Hepatic stellate cell (primary cell): Measurements from ENCODE around the gene TXNL4B.
A peak's percentile ranks its signal among the peaks of the same experiment; 100 is the strongest.

Experiments
- DNase-seq: peaks from one replicate; pipeline ENCODE4 v3.0.0; 2011; ENCODE audit warnings: low spot score

Gene TXNL4B

DNA sequence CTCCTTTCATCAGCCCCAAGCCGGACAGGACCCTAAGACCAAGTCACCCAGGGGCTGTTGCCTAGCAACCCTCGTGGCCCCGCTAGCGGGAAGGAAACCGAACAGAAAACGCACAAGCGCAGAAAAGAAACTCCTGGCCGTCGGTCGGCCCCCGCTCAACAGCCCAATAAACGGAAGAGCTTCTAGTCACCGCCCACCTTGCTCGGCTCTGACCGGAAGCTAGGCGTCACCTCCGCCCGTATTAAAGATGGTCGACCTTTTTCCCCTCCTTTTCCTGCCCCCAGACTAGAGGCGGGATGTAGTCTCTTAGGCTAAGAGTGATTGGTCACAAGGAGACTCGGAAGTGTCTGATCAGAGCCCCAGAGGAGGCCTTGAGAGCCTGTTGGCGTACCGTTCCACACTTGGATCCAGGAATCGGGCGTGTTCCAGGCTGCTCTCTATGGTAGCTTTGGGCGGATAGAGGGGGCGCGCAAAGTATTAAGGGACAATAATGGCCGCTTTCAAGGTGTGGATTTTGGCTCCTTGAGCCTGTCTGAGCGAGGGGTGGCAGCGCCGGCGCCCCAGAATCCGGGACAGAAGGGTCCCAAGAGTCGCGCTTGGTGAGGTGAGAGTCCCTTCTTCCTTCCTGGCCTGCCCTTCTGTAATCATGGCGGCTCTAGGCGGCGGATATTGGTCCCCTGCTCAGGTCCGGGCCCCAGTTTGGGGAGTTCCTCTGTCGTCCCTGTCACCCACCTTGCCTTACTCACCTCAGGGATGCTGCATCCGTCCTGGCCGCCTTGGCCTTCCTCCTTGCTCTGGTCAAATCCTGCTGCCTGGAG, at the start of gene TXNL4B, which contains the start of gene DHX38:
Gene TXNL4B (minus strand): TSS at position 173 of the 818 bp plus-strand sequence. CDS start 2,871 bp downstream, outside the sequence.
Gene DHX38 (plus strand): TSS at position 400 of the 818 bp plus-strand sequence. CDS start 2,311 bp downstream, outside the sequence.
- DNase-seq = peak; percentile 99

DNA sequence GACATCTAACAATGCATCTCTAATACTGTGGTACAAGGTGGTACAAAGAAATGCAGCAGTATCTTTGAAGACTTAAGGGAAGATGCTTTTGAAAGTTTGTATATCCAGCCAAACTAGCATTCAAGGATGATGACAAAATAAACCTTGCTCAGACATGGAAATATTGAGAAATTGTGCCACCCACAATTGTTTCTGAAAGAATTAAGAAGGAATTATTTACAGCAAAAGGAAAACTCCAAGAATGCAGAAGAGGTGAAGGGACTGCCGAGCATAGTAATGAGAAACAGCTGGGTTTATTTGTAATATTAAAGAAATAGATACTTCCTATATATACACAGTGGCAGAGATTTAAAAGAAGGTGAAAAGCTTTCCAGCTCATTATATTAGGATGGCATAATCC, 49.1 kb upstream of the TXNL4B start:
- DNase-seq = no peak

DNA sequence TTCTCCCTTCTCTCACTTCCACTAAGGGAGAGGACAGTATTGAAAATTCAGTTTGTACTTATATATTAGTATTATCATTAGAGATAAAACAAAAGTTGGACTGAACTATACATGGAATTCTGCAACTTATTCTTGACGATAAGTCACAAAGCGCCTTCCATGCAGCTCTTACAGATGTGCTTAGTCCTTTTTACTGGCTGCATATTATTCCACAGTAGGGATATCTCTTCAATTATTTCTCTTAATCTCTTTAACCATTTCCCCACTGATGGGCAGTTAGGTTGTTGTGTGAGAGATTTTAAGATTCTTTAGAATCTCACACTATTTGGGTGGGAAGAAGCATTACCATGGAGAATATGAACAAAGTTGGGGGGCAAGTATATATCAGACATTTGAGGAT, 46.5 kb upstream of the TXNL4B start:
- DNase-seq = no peak

DNA sequence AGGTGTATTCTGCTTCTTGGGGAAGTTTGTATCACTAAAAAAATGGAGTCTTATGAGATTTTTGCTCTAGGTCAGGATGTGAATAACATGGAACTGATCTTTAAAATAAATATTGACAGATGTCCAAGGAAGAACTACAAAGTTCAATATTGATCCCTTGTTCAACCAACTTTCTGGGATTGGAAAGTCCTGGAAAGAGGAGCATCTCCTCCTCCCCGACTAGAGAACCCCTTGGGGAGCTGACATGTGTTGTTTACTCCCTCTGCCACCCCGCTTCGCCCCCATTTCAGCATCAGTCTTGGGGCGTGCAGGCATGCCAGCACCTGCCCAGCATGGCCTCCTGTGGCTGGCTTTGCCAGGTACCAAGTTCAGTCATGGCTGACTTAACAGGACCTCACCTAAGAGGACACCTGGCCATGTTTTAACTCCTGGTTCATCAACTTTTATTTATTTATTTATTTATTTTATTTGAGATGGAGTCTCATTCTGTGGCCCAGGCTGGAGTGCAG, 44.7 kb upstream of the TXNL4B start:
- no peak for DNase-seq

DNA sequence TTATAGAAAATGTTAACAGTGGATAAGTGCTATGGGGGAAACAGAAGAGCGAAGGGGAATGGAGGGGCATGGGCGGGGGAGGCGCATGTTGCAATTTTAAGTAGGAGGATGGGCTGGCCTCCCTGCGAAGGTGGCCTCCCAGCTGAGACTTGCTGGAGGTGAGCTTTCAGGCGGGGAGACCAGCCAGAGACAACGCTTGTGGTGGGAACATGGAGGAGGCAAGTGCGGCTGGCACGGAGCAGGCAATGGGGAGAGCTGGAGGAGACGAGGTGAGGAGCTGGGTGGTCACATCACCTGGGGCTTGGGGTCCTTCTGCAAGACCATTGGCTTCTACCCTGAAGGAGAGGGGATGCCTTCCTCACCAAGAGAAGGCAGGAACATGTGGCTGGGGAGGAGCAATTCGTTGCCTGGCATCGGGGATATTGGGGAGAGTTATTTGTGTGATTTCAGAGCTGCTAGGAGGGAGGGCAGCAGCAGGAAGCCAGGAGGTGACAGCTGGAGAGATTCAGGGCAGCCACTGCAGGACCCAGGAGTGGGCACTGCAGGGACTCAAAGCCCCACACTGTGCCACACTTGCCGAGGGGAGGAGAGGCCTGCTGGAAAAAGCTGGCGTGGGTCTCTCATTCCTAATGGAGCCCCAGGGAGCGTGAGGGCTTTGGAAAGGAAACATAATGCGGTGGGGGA, 44.1 kb upstream of the TXNL4B start:
- no peak for DNase-seq

DNA sequence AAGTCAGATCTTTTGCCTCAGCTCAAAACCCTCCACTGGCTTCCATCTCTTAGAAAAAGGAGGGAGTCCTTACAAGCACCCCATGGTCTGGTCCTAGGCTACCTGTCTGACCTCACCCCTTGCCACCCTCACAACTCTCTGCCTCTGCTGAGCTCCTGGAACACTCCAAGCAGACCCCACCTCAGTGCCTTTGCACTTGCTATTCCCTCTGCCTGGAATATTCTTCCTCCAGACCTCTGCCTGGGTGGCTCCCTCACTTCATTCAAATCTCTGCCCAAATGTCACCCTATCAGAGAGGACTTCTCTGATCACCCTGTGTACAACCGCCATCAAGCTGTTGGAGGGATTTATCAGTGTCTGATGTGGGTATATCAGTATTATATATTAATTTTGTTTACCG, 41.1 kb upstream of the TXNL4B start:
- DNase-seq = no peak

DNA sequence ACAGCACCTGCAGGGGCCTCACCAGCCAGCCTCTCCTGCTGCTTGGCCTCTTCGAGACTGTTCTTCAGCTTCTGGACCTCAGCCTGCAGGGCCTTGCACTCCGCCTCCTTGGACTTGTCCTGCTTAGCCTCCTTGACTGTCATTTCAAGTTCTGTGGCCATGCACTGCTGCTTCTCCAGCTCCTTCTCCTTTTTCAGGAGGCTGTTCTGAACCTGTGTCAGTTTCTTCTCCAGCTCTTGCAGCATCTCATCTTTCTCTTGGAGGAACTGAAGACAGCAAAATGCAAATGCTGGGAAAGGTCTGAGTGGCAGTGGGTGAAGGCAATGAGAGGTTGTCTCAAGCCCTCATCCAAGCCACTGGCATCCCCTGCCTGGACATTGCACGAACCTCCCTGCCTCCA, 39.3 kb upstream of the TXNL4B start:
- no peak for DNase-seq

DNA sequence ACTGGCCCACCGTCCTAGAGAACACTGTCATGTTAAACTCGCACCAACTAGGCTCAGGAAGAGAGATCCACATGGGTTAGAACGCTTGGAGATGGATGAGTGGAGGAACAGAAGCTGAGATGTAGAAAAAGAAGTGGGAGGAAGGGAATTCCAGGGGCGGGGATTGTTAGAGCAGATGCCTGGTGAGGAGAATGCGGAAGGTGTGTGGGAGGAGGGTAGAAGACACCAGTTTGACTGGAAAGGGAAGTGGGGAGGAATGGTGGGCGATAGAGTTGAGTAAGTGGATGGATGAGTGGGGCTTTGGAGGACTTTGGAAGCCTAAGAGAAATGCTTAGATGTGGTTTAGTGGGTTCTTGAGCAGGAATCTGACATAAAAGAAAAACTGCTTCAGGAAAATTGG, 37.6 kb upstream of the TXNL4B start:
- no peak for DNase-seq

DNA sequence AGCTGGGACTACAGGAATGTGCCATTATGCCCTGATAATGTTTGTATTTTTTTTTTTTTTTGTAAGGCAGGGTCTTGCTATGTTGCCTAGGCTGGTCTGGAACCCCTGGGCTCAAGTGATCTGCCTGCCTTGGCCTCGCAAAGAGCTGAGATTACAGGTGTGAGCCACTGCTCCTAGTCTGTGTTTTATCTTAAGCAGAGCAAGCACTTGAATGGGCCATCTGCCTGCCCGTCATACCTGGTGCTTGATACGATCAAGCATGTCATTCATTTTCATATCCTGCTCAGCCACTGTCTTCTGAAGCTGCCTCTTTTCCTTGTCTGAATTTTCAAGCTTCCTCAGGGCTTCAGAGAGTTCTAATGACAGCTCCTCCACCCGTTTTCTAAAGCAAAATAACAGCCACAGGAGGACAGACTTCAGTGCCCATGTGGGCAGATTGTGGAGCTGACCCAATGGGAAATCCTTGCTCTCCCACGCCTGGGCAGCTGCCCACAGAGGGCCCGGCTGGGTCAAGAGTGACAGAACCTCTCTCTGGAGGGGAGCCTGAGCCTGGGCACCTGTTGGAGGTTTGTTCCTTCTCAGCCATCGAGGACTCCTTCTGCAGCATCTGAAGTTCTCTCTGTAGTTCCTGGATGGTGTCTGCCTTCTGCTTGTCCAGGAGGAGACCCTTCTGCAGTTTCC, 36.7 kb upstream of the TXNL4B start:
- DNase-seq = no peak

DNA sequence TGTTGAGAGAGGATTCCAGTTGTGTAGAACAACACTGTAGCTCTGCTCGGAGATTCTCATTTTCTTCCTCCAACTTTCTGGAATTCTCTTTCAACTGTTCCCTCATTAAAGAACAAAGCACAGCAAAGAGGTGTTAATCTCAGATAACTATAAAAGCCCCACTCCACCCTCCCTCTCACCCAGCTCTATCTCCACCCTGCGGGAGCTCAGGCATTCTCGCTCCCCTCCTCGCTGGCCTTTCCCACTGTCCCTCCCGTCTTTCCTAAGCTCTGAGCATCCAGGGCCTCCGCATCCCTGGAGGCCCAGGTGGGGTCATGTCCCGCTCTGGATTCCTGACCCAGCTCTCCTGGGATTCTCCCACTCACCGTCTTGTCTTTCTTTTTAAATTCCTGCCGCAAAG, 35.3 kb upstream of the TXNL4B start:
- DNase-seq = no peak

DNA sequence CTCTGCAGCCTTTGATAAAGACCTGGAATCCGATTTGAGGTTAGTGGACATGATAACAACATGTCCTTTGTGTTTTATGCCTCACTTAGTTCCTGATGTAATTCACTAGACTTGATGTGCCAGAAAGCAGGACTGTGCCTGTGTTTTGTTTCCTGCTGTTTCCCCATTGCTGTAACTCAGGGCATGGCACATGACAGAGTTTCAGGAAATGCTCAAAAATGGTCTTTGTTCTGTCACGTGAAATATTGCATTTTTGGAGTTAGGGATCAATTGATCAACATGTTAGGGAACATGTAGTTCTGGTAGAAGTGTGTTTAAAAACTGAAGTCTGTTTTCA, 33.0 kb upstream of the TXNL4B start:
- no peak for DNase-seq

DNA sequence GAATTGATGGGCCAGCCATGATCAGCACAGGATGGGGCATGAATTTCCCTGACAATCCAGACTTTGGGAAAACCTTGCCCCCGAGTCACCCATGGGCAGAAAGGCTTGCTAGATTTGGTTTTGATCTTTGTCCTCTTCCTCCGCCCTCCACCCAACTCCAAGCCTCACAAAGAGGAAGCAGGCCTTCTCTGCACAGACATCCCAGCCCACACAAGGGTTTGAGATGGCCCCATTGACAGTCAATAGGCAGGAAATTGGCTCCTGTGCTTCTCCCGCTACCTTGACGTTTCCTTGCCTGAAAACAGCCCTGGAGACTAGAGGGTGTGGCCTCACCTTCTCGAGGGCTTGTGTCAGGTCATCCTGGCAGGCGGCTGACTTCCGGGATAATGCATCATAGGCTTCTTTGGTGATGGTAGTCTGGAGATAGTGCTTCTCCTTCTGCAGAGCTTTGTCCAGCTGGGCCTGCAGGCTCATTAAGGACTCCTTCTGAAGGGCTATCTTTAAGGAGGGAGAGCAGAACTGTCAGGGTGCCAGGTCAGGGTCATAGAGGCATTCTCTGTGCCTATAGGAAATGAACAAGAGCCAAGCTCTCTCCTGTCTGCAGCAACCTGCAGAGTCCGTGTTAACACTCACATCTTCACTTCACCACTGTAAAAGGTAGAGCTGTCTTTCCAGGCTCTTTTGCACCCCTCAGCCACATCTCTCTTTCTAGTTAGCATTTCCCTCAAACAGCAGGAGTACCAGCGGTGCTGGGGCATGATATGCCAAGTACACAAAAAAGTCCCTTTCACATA, 32.4 kb upstream of the TXNL4B start:
- no peak for DNase-seq

DNA sequence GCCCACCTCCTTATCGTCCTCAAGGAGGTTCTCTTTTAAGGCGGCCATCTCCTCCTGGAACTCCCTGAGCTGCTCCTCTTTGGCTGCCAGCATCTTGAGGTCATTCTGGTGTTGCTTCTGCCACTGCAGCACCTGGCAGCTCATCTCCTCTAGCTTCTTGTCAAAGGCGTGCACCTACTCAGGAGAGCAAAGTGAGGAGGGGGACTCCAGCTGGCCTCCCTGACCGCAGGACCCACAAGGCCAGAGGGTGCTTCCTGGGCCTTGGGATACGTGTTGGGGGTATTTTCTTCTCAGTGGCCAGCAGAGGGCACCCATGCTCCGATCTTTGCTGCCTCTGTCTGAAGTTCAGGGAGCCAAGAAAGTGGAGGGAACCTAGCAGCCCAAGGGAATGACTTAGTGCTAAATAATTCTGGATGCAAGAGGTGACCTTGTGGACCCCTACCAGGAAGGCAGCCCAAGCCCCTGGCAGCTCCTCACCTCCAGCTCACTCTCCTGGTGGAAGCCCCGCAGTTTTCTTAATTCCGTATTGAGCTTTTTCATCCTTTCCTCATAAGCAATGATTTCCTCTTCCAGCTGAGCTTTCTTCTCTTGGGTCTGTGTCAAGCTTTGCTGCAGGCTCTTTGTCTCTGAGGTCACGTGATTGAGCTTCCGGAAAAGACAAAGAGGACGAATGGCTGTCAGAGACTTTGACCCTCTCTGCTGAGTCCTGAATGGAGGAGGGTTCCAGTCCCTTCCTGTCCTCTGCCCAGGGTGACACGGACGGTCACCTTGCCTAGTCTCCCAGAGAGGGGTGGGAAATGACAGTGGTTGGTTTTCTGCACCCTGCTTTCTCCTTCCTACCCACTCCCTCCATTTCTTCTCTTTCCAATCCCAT, 31.6 kb upstream of the TXNL4B start:
- peak; percentile 80 for DNase-seq

DNA sequence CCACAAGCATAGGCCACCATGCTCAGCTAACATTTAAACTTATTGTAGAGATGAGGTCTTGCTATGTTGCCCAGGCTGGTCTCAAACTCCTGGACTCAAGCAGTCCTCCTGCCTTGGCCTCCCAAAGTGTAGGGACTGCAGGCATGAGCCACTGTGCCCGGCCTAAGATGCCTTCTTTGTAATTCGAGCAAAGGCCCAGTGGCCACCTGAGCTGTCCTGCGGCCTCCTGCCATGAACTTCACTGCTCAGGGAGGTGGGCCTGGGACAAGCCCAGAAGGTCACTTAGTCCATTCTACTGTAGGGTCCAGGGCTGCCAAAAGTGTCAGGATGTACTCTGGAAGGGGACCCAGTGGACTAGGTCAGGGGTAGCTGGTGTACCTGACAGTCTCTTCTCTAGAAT, 30.7 kb upstream of the TXNL4B start:
- no peak for DNase-seq

DNA sequence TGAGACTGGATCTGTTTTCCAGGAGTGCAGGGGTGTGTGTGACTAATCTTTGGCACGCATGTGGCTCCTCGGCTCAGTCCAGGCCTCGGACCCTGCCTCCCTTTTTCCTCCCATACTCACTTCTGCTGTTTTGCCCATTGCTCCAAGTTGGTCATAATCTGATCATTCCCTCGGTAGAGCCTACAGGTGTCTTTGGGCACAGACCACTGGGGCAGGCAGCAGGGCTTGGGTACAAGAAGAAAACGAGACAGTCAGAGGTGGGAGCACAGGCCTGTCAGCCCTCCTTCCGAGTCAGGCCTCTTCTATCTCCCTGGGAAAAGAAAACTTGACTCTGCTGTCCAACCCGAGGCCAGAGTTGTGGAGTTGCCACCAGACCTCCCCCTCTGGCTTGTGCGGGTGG, 30.0 kb upstream of the TXNL4B start:
- no peak for DNase-seq

DNA sequence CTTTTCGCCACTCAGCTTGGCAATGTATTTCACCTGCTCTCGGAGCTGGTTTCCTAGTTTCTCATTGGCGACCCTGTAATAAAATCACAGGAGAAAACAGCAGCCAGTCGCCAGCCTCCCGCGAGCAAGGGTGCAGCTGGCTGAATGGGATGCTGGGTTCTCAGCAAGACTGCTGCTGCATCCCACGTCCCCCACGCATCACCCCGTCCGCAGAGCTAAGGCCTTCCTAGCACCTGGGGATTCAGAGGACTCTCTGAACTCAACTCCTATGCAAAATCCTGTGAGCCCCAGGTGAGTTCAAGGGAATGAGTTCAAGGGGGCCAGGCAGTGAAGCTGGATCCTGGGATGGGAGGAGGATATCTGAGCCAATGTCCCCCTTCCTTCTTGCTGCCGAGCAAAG, 29.5 kb upstream of the TXNL4B start:
- DNase-seq = no peak

DNA sequence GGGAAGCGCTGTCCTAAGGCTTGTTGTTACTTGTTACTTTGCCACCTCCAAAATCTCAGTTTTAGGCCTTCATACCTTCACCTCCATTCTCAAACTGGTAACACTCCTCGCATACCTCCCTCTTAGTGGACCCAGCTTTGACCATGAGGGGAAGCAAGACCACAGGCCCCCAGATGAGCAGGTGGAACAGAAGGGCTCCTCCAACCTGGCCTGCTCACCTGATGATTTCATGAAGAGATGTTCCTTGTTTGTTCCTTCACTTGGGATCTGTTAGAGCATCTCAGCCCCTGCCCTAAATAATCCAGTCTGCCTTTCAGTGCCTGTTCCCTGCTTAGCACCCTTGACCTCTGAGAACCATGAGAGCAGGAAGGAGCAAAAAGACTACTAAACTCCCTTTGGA, 28.9 kb upstream of the TXNL4B start:
- DNase-seq = no peak

DNA sequence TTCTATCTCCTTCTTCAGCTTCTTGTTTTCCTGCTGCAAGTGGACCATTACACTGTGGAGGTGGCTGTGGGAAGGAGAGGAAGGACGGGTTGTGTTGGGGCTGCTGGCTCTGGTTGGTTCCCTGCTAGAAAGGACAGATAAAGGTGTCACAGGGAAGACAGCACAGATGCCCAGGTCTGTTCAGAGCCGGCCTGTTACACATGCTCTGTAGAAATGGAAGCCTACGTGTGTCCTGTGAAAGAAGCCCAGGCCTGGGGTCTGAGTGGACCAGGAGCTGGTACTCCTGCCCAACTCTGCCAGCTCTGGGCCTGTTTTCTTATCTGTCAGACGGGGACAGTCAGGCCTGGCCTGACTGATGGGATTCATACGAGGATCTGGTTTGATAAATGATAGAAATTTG, 26.6 kb upstream of the TXNL4B start:
- no peak for DNase-seq

DNA sequence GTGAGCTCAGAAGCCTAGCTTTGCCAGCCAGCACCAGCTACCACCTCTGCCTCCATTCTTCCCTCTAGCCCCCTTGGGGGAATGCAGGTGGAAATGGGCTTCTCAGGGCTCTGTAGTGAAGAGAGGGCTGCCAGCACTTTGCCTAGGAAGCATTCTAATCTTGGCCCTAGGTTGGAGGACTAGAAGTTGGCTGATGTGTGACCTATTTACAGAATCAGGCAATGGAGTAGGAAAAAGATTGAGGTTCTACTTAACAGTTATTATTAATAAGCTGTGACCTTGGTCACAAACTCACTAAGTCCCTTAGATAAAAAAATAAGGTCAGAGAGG, 20.2 kb upstream of the TXNL4B start:
- no peak for DNase-seq

DNA sequence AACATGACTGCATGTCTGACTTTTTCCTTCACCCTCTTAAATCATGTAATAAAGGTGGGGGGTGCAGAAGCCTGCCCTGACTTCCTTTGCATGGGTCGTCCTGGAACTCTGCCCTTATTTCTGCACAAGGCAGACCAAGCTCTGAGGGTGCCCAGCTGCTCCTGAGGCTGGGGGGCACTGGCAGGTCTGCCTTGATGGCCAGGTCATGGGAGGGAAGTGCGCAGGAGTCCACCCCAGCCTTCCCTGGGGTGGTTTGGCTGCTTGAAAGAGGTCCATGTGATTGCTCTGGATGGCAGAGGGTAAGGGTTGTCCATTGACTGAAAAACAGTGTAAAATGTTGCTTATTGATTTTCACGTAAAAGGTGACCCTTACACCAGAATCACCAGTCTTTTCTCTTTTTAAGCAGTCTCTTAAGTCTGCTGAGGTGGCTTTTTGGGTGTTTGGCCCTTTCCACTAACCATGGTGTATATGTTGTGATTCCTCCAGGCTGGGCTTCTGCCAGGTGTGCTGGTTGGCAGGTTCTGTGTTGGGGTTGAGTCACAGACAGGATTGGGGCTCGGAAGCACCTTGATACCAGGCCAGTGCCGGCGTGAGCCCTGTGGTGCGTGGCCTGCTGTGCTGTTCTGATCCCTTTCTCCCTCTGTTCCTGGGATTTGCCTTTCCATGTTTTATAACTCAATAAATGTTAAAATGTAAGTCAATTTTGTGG, 19.6 kb upstream of the TXNL4B start:
- DNase-seq = no peak

DNA sequence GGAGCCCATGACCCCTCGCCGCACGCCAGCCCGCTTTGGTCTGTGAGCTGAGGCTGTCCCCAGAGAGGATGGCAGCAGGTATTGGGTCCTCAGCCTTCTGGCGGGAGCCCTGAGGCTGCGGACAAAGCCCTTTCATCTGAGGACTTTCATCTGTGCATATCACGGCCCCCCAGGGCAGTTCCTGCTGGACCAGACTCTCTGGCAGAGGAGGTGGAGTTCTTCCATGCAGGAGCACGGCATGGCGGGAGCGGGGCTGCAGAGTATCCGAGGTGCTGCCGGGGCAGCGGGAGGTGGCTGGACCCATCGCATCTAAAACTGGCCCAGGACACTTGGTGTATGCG, 19.0 kb upstream of the TXNL4B start:
- no peak for DNase-seq
